Astrocyte of the spinal cord (primary cell): ENCODE measurements around the gene GAK.
"Not testable (repeated sequence)": the region's sequence is repeated elsewhere in the genome, so short reads cannot be mapped to it uniquely, and the experiment has no call there.

ENCODE experiments used
- DNase-seq: peaks from one replicate; pipeline ENCODE4 v3.0.0; 2011; ENCODE audit warnings: low read depth, low spot score
- H3K4me3 ChIP-seq: 2 replicates; pipeline ENCODE4 v1.5.1; 2011; ENCODE audit warnings: low read depth, mild to moderate bottlenecking, low read length, moderate library complexity
- in situ Hi-C: cut with HindIII; loops from 2 replicates; pipeline ENCODE4 v1.10.0; 2017; ENCODE audit warnings: low sequenced_read_pairs
- TF ChIP-seq, protein P1 (sequence below): IDR thresholded peaks from 2 replicates; pipeline ENCODE4 v1.5.1; 2012; ENCODE audit warnings: low read depth, mild to moderate bottlenecking, low read length, inconsistent platforms

Gene GAK

DNA sequence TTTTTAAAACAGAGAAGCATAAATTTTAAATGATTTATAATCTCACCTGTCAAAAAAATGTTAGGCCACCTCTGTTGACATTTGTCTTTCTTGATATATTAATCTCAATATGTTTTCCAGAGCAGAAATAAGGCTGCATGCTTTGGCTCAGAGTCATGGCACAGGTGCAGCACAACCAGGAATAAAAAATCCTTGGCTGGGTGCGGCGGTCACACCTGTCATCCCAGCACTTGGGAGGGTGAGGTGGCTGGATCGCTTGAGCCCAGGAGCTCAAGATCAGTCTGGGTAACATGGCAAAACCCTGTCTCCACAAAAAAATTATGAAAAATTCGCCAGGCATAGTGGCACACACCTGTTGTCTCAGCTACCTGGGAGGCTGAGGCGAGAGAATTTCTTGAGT, 124.3 kb downstream of the GAK start:
- no peak for DNase-seq
- H3K4me3 ChIP-seq = no peak overlapping the region
- TF ChIP-seq, protein P1, sequence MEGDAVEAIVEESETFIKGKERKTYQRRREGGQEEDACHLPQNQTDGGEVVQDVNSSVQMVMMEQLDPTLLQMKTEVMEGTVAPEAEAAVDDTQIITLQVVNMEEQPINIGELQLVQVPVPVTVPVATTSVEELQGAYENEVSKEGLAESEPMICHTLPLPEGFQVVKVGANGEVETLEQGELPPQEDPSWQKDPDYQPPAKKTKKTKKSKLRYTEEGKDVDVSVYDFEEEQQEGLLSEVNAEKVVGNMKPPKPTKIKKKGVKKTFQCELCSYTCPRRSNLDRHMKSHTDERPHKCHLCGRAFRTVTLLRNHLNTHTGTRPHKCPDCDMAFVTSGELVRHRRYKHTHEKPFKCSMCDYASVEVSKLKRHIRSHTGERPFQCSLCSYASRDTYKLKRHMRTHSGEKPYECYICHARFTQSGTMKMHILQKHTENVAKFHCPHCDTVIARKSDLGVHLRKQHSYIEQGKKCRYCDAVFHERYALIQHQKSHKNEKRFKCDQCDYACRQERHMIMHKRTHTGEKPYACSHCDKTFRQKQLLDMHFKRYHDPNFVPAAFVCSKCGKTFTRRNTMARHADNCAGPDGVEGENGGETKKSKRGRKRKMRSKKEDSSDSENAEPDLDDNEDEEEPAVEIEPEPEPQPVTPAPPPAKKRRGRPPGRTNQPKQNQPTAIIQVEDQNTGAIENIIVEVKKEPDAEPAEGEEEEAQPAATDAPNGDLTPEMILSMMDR = no peak
- in situ Hi-C loops = no loop called here

DNA sequence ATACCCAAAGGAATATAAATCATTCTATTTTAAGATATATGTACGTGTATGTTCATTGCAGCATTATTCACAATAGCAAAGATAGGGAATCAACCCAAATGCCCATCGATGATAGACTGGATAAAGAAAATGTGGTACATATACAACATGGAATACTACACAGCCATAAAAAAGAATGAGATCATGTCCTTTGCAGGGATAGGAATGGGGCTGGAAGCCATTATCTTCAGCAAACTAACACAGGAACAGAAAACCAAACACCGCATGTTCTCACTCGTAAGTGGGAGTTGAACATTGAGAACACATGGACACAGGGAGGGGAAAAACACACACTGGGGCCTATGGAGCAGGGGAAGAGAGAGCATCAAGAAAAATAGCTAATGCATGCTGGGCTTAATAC, 125.1 kb downstream of the GAK start:
- DNase-seq, H3K4me3 ChIP-seq, in situ Hi-C loops: not testable (repeated sequence)

DNA sequence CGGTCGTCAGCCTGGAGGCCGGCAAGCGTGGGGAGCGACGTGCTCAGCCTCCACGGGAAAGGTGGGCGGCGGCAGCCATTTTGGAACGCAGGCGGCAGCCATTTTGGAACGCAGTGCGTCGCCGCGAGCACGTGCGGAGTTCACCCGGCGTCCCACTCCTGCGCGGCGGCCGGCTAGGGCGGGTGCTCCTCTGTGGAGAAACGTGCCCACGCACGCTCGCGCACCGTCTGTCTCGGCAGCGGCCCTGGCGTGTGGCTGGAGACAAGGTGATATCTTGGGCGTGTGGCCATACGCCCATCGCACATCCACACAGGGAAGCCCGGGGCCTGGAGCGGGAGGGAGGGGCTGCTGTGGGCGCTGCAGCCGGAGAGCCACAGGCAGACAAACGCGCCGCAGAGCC, 127.3 kb downstream of the GAK start:
- no peak for DNase-seq
- TF ChIP-seq, protein P1 = no peak
- H3K4me3 ChIP-seq = no peak overlapping the region
- in situ Hi-C loops = no loop called here

DNA sequence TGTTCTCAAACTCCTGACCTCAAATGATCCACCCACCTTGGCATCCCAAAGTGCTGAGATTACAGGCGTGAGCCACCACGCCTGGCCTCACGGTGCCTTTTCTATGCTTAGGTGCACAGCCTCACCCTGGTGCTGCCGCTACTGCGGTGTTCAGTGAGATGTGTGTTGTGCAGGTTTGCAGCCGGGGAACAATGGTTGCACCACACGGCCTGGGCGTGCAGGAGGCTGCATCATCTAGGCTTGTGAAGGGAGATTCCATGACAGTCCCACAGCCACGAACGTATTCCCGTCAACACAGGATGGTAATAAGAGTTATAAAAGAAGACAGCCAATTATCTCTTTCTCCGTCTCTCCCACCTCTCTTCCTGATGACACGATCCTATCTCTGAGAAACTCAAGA, 128.2 kb downstream of the GAK start:
- H3K4me3 ChIP-seq = no peak overlapping the region
- TF ChIP-seq, protein P1 = no peak
- in situ Hi-C loops = no loop called here
- DNase-seq = no peak

DNA sequence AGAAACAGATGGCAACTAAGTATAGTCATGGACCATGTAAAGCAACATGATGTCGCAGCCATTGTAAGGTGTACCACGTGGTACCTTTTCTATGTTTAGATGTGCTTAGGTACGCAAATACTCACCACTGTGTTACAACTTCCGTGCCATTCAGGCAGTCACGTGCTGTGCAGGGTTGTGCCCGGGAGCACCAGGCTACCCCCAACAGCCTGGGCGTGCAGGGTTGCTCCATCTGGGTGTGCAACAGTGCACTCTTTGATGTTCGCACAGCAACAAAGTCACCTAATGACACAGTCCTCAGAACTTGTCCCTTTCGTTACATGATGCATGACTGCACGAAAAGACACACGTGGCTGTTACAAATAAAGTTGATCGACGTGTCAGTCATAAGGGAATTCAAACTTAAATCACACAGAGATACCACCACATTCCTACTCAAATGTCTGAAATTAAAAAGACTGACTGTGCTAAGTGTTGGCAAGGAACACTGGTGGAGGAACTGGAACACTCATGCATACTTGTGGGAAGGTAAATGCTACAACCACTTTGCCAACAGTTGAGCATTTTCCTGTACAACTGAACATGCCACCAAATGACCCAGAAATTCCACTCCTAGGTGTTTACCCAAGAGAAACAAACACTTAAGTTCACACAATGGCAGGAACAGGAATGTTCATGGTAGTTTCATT, 130.5 kb downstream of the GAK start:
- TF ChIP-seq, protein P1 = no peak
- no peak for DNase-seq
- in situ Hi-C loops = no loop called here
- no peak overlapping the region for H3K4me3 ChIP-seq
